ENCODE results near the gene BPIFA1. TPM values are rescaled to one million over a fixed set of nuclear protein-coding genes. Genes with fewer than 3 reads are reported as not detected.

Gene BPIFA1
- total and polyA plus RNA-seq, 8 donors, result not detected

GRCh38 chr20:33237989-33238388, 2.2 kb downstream of the BPIFA1 start:
- no peaks in the 10 kb centered on the region for H3K4me1 ChIP-seq
- intact Hi-C loops (cut with DNase I), result no loop called here
- H3K27me3 ChIP-seq, result no peaks in the 10 kb centered on the region
- H3K9me3 ChIP-seq, result no peaks in the 10 kb centered on the region
- no peak overlapping the region for H3K27ac ChIP-seq
- H3K36me3 ChIP-seq, result no peaks in the 10 kb centered on the region
- 51 to 71% methylated on average over 6 of the region's 6 CpGs for WGBS, 2 donors
- no peak for ATAC-seq
- no peak for FAIRE-seq
- DNase-seq, result no peak
- TF ChIP-seq, protein P1, sequence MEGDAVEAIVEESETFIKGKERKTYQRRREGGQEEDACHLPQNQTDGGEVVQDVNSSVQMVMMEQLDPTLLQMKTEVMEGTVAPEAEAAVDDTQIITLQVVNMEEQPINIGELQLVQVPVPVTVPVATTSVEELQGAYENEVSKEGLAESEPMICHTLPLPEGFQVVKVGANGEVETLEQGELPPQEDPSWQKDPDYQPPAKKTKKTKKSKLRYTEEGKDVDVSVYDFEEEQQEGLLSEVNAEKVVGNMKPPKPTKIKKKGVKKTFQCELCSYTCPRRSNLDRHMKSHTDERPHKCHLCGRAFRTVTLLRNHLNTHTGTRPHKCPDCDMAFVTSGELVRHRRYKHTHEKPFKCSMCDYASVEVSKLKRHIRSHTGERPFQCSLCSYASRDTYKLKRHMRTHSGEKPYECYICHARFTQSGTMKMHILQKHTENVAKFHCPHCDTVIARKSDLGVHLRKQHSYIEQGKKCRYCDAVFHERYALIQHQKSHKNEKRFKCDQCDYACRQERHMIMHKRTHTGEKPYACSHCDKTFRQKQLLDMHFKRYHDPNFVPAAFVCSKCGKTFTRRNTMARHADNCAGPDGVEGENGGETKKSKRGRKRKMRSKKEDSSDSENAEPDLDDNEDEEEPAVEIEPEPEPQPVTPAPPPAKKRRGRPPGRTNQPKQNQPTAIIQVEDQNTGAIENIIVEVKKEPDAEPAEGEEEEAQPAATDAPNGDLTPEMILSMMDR (IDR thresholded peaks at IDR 0.05), result no peak
- H3K4me3 ChIP-seq, result no peak overlapping the region

- TF ChIP-seq, protein P1 (IDR thresholded peaks at IDR 0.05), result no peak
- Histone ChIP-seq H3K27me3 (no peaks in the 10 kb centered on the region), H3K36me3 (no peaks in the 10 kb centered on the region), H3K4me3 (no peak overlapping the region), H3K9me3 (no peaks in the 10 kb centered on the region), H3K4me1 (no peaks in the 10 kb centered on the region), H3K27ac (no peak overlapping the region)
- DNase-seq (no peak), ATAC-seq (no peak), FAIRE-seq (no peak)
- 14 to 22% methylated on average over 1 of the region's 1 CpG for WGBS, 2 donors
- intact Hi-C loops (cut with DNase I), result no loop called here
Measured at GRCh38 chr20:33239418-33239817, 3.6 kb downstream of the BPIFA1 start.

- WGBS, 2 donors, result 45 to 58% methylated on average over 4 of the region's 4 CpGs
- FAIRE-seq, result no peak
Measured at GRCh38 chr20:33239979-33240736, 4.4 kb downstream of the BPIFA1 start.

GRCh38 chr20:33240923-33241322, 5.1 kb downstream of the BPIFA1 start:
- DNase-seq (no peak), FAIRE-seq (no peak), ATAC-seq (no peak)
- no peaks in the 10 kb centered on the region for H3K27me3 ChIP-seq
- H3K36me3 ChIP-seq, result no peaks in the 10 kb centered on the region
- WGBS, 2 donors, result 45 to 48% methylated on average over 5 of the region's 5 CpGs
- H3K4me1 ChIP-seq, result no peaks in the 10 kb centered on the region
- H3K4me3 ChIP-seq, result no peak overlapping the region
- intact Hi-C loops (cut with DNase I), result no loop called here
- no peak overlapping the region for H3K27ac ChIP-seq
- TF ChIP-seq, protein P1 (IDR thresholded peaks at IDR 0.05), result no peak
- H3K9me3 ChIP-seq, result no peaks in the 10 kb centered on the region

More at GRCh38 chr20:33239979-33240736, 4.4 kb downstream of the BPIFA1 start:
- Histone ChIP-seq H3K4me1 (no peaks in the 10 kb centered on the region), H3K4me3 (no peak overlapping the region), H3K36me3 (no peaks in the 10 kb centered on the region), H3K27me3 (no peaks in the 10 kb centered on the region), H3K9me3 (no peaks in the 10 kb centered on the region), H3K27ac (no peak overlapping the region)
- no peak for DNase-seq
- no peak for ATAC-seq
- TF ChIP-seq, protein P1 (IDR thresholded peaks at IDR 0.05), result no peak
- intact Hi-C loops (cut with DNase I), result no loop called here

Measured in pancreas (tissue), 10 donors.